ENCODE results near the gene CYB5D1. TPM values are rescaled to one million over a fixed set of nuclear protein-coding genes. Genes with fewer than 3 reads are reported as not detected.

CYB5D1 gene
- total RNA-seq, 2 experiments from 2014 or later = 13.5 to 16.2 TPM

DNA sequence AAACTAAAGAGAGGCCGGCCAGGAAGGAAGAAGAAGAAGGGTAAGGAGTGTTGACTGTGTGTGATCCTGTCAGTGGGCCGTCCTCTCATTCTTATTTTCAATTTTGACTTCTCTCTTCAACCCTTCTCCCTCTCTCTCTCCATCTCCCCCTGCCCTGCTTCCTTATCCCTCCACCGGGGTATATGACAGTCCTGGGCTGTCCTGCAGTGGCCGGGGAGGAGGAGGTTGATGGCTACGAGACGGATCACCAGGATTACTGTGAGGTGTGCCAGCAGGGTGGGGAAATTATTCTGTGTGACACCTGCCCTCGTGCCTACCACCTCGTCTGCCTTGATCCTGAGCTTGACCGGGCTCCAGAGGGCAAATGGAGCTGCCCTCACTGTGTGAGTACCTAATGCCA lies 36.4 kb downstream of the CYB5D1 start:
- Mint-ChIP-seq H3K4me3 (no peak overlapping the region), H3K36me3 (ENCODE audit: low read depth) (peaks cover 63% of the 10 kb centered on the region), H3K9me3 (no peaks in the 10 kb centered on the region), H3K4me1 (ENCODE audit: low read depth) (peaks cover 18% of the 10 kb centered on the region), H3K27me3 (no peaks in the 10 kb centered on the region), H3K27ac (no peak overlapping the region)
- TF ChIP-seq CTCF (IDR thresholded peaks at IDR 0.05) = no peak
- ChIA-PET CTCF (interaction anchor here (1.8 kb wide), 1 partner anchor 96 kb away, joined by 6 read pairs; no protein-coding TSS in a partner anchor), POLR2A (no interaction called here)
- DNase-seq (no peak), ATAC-seq (no peak)
- intact Hi-C loops (cut with micrococcal nuclease) = no loop called here

GRCh38 chr17:7894866-7895265 lies 37.1 kb downstream of the CYB5D1 start:
- Mint-ChIP-seq H3K9me3 (no peaks in the 10 kb centered on the region), H3K4me3 (no peak overlapping the region), H3K4me1 (ENCODE audit: low read depth) (peaks cover 15% of the 10 kb centered on the region), H3K36me3 (ENCODE audit: low read depth) (peaks cover 63% of the 10 kb centered on the region), H3K27ac (no peak overlapping the region), H3K27me3 (no peaks in the 10 kb centered on the region)
- no peak for TF ChIP-seq CTCF (IDR thresholded peaks at IDR 0.05)
- CTCF ChIA-PET = interaction anchor here (0.6 kb wide), 1 partner anchor 460 kb away, joined by 3 read pairs; the partner anchor contains the start of gene TMEM102
- DNase-seq (no peak), ATAC-seq (no peak)
- intact Hi-C loops (cut with micrococcal nuclease) = loop anchor here (5.0 kb wide), 1 partner anchor 33 kb away; no protein-coding TSS in a partner anchor
- POLR2A ChIA-PET = interaction anchor here (1.2 kb wide), 1 partner anchor 9 kb away, joined by 4 read pairs; no protein-coding TSS in a partner anchor

GRCh38 chr17:7897090-7897489 lies 39.3 kb downstream of the CYB5D1 start:
- H3K36me3 Mint-ChIP-seq (ENCODE audit: low read depth) = peaks cover 58% of the 10 kb centered on the region
- intact Hi-C loops (cut with micrococcal nuclease) = loop anchor here (5.0 kb wide), 1 partner anchor 35 kb away; no protein-coding TSS in a partner anchor
- no peaks in the 10 kb centered on the region for H3K9me3 Mint-ChIP-seq
- CTCF ChIA-PET = interaction anchor here (0.7 to 2.1 kb wide), 9 partner anchors 9 to 163 kb away, joined by 3 to 8 read pairs (median 3); no protein-coding TSS in a partner anchor
- no peak for TF ChIP-seq CTCF (IDR thresholded peaks at IDR 0.05)
- POLR2A ChIA-PET = interaction anchor here (2.2 kb wide), 1 partner anchor 10 kb away, joined by 8 read pairs; no protein-coding TSS in a partner anchor
- ATAC-seq (no peak), DNase-seq (no peak)
- peaks cover 11% of the 10 kb centered on the region for H3K4me1 Mint-ChIP-seq (ENCODE audit: low read depth)
- no peaks in the 10 kb centered on the region for H3K27me3 Mint-ChIP-seq
- peak overlapping the region; percentile 58 for H3K27ac Mint-ChIP-seq
- no peak overlapping the region for H3K4me3 Mint-ChIP-seq

- POLR2A ChIA-PET = interaction anchor here (1.0 to 2.2 kb wide), 4 partner anchors 9 to 24 kb away, joined by 3 to 9 read pairs (median 6); partner anchors contain the start of genes CHD3 and RNF227
- DNase-seq (peak; percentile 25), ATAC-seq (peak; percentile 58)
- CTCF ChIA-PET = interaction anchor here (0.7 to 2.1 kb wide), 16 partner anchors 8 to 163 kb away, joined by 3 to 8 read pairs (median 3); no protein-coding TSS in a partner anchor
- Mint-ChIP-seq H3K27me3 (no peaks in the 10 kb centered on the region), H3K27ac (peak overlapping the region; percentile 58), H3K4me3 (no peak overlapping the region), H3K9me3 (no peaks in the 10 kb centered on the region), H3K4me1 (ENCODE audit: low read depth) (peaks cover 11% of the 10 kb centered on the region), H3K36me3 (ENCODE audit: low read depth) (peaks cover 61% of the 10 kb centered on the region)
- intact Hi-C loops (cut with micrococcal nuclease) = loop anchor here (5.0 kb wide), 1 partner anchor 35 kb away; no protein-coding TSS in a partner anchor
- TF ChIP-seq CTCF (IDR thresholded peaks at IDR 0.05) = no peak
Measured at GRCh38 chr17:7897773-7898172, 40.0 kb downstream of the CYB5D1 start.
